HG02840 (cell line): ENCODE measurements around the gene GNPTAB.

ENCODE experiments used
- ATAC-seq: cut with Tn5 transposase; IDR thresholded peaks from one replicate; pipeline ENCODE4 v1.9.1; 2021; ENCODE audit warnings: mild to moderate bottlenecking, moderate library complexity, moderate number of reproducible peaks; ENCODE audit not compliant: unreplicated experiment, low FRiP score

GNPTAB gene

DNA sequence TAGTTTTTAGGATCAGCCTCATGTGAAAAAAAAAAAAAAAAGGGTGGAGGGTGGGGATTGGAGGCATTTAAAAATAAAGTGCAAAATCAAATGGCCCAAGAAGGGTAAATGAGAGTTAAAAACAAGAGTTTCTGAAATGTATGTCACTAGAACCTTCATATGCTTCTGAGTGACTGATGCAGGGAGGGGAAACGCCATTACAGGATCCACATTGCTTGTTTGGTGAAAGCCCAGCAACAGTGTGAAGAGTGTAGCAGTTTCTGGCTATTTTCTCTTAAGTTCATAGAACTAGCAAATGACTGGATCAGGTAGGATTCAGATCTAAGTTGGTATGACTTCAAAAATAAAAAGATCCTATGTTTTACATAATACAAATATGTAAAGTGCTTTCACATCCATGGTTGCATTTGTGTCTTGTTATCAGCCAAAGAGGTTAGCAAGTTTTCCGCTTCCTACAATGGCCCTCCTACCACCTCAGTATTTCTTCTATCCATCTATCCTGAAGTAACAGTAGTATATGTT is 130.4 kb downstream of the GNPTAB start:
- no peak for ATAC-seq

DNA sequence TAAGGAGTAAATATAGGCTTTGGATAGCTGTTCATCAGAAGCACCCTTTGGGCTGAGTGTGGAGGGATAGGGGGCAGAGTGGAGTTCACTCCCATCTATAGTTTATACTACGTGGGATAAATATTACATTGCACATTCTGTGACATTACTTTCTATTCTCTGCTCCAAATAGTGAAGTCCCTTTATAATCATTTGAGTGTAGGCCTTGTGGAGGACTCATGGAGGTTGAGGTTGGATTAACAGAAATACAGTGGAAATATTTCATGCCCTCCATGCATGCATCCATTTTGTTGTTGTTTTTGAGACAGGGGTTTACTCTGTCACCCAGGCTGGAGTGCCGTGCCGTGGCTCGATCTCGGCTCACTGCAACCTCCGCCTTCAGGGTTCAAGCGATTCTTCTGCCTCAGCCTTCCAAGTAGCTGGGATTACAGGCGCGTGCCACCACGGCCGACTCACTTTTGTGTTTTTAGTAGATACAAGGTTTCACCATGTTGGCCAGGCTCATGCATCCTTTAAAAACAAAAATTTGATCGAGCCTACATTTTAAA is 131.9 kb downstream of the GNPTAB start:
- no peak for ATAC-seq

DNA sequence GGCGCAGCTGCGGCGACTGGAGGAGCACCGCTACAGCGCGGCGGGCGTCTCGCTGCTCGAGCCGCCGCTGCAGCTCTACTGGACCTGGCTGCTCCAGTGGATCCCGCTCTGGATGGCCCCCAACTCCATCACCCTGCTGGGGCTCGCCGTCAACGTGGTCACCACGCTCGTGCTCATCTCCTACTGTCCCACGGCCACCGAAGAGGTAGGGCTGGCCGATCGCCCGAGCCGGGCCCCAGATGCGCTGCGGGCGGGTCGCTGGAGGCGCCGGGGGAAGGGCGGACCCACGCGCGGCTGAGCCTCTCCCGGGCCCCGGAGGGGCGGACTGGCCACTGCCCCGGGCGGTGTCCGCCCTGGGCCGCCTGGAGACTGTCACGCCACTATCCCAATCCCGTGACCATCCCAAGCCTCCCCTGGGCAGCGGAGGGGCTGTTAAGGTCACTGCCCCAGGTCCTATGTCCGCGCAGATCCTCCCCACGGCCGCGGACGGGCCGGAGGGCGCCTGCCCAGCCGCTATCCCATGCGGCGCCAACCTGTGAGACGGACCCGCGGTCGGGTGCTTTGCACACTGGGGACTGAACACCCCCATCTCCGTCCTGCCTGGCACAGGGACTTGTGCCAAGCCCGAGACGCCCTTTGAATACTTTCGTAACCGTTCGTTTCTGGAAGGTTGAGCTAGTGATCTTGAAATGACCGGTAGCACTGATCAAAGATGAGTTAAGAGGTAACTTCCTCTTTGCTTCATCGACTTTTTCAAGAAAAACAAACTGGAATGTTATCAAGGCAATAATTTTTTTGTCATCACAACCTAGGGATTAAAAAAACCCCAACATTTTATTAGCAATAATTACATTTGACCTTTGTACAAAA is 132.6 kb downstream of the GNPTAB start:
- ATAC-seq, result peak; percentile 40

DNA sequence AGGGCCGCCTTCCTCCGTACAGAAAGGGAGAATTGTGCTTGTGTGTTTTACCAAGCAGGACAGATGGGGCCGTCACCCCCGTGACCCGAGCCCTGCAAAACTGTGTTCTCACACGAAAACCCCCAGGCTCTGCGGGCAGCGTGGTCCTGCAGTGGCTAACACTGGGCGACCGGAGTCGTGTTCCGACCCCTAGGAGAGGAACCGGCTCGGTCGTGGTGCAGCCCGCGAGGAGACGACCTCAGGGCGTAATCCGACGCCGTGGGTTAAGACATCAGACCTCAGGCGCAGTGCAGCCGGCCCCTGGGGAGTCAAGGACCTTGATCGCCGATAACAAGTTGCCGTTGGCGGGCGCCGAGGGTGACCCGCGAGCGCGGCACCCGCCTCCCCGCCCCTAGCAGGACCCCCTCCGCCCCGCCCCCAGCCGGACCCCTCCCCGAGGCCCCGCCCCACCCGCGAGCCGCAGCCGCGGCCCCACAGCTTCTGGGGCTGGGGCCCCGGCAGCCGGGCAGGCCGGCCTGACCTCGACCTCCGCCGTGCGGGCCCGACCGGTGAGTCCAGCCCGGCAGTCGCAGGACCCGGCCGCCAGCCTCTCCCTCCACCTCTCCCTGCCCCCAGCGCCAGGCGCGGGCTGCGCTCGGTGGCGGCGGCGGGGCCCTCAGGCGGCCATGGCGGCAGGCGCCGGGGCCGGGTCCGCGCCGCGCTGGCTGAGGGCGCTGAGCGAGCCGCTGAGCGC is 133.4 kb downstream of the GNPTAB start, which contains the start of gene CHPT1:
Gene CHPT1, plus strand, starts transcription at position 444 of the 733 bp plus-strand sequence. Its CDS starts 222 bp downstream, at position 666.
- peak; percentile 55 for ATAC-seq

DNA sequence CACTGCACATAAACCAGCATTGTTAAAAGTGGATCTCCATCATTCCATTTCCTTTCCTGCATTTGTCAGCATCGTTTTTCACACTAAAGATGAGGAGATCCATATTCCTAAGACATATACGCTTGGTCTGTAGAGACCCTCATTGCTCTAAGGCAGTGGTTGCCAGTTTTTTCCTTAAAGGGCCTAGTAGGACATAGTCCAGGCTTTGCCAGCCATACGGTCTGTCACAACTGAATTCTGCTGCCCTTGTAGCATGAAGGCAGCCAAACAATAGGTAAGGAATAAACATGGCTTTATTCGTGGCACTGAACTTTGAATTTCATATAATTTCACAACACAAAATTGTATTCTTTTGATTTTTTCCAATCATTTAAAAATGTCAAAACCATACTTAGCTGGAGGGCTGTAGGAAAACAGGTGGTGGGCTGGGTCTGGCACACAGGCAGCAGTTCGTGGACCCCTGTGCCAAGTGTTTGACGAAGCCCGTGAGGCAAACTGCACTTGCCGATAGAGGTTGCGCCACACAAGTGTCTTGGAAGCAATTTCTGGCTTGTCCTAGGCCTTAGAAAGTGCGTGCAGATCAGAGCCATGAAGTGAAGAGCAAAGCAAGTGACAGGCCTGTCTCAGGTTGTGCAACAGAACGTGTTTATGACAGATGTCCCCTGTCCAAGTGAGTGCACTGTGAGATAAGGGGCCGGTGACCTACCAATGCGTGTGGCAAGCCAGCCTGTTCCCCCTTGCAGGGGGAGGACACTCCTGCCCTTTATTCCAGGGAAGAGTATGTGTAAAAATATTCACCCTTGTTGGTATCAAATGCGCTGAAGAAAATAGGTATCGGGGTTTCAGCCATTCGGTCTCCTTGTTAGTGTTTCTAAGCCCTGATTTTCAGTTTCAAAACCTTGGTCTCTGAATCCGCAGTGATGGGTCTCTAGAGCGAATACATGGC is 134.2 kb downstream of the GNPTAB start:
- ATAC-seq, result no peak

DNA sequence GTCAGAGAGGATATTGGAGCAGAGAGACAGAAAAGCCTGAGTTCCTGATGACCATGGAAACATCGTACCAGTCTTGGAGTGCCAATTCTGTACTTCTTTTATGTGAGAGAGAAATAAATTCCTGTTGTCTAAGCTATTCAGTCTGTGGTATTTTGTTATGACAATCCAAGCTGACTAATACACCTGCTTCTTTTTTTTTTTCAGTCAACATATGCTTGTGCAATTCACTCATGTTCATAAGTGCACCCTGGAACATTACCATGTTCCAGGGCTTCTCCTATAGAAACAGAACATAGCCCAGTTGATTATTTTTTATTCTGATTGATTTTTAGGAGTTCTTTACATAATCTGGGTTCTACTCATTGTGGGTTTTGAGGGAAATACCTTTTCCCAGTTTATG is 135.1 kb downstream of the GNPTAB start:
- no peak for ATAC-seq
